Measurements from ENCODE around the gene VTN. TPM values are rescaled to one million over a fixed set of nuclear protein-coding genes. Genes with fewer than 3 reads are reported as not detected.
A peak's percentile ranks its signal among the peaks of the same experiment; 100 is the strongest.

VTN gene, protein sequence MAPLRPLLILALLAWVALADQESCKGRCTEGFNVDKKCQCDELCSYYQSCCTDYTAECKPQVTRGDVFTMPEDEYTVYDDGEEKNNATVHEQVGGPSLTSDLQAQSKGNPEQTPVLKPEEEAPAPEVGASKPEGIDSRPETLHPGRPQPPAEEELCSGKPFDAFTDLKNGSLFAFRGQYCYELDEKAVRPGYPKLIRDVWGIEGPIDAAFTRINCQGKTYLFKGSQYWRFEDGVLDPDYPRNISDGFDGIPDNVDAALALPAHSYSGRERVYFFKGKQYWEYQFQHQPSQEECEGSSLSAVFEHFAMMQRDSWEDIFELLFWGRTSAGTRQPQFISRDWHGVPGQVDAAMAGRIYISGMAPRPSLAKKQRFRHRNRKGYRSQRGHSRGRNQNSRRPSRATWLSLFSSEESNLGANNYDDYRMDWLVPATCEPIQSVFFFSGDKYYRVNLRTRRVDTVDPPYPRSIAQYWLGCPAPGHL
- not detected for polyA plus RNA-seq

DNA sequence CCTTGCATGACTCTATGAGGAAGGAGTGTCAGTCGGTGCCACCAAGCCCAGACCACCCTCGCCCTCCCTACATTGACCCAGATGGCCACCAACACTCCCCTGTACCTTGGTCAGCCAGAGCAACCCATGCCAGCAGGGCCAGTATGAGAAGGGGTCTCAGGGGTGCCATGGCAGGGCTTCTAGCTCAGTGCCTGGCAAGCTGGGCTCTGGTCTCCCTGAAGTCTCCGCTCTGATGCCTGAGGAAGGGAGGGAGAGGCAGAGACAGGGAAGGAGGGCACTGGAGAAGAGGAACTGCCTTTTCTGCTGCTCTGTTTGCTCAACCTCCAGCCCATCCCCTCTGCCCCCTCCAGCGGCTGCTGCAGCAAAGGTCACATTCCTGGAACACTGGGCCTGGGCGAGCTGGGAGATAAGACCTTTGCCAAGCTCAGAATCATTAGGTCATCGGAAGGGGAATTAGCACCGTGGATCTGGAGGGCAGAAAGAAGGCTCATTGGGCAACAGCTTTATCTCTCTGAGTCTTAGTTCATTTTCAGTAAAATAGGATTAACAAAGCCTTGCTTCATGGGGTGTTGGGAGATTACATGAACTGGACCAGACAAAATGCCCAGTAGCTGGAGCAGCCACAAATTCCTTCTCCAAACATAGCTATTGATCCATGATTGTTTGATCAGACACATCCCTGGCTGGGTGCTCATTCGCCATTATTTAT is at the start of gene VTN:
TSS of gene VTN (minus strand) at position 273 of the 709 bp plus-strand sequence. CDS start at position 169, 104 bp downstream.
- no peak for DNase-seq
- Mint-ChIP-seq H3K27me3 (ENCODE audit: low read depth in 3 of 3) (peaks cover 0 to 5% (median 0%) of the 10 kb centered on the region in 3 donors), H3K4me1 (peaks cover 19 to 20% of the 10 kb centered on the region in 2 donors)

DNA sequence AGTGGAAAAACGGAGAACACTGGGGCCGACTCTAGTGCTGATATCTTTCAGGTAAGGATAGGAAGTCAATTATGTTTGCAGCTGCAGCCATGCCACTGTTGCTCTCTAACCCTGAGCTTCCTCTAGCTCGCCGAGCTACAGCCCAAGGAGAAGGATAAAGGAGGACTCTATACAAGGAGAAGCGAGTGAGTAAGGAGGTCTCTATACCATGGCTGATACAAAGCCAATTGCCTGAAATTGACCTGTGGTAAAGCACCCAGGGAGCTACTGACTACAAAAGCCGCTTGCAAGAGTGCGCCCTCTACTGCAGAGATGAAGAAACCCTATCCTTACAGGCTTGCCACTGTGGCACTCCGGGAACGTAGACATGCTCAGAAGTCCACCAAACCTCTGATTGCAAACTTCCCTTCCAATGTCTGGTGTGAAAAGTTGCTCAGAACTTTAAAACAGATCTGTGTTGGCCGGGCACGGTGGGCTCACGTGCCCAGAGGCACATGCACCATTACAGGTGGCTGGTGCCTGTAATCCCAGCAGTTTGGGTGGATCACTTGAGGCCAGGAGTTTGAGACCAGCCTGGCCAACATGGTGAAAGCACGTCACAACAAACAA is 46.7 kb upstream of the VTN start:
- H3K9me3 Mint-ChIP-seq, result no peaks in the 10 kb centered on the region
- H3K27me3 Mint-ChIP-seq (ENCODE audit: low read depth in 3 of 3), result peaks cover 0 to 7% (median 5%) of the 10 kb centered on the region in 3 donors
- no peaks in the 10 kb centered on the region for H3K36me3 Mint-ChIP-seq
- H3K27ac Mint-ChIP-seq, result no peak overlapping the region
- H3K4me3 Mint-ChIP-seq, result peak overlapping the region in 1 of 5 donors; percentile 33
- H3K4me1 Mint-ChIP-seq, result peaks cover 0 to 4% of the 10 kb centered on the region in 2 donors
- DNase-seq, result peak; percentile 26 to 44 (median 28)

More for the DNA sequence above, at the start of gene VTN:
- Mint-ChIP-seq H3K4me3 (peak within 1 kb of the TSS; percentile 89 to 96 (median 94)), H3K27ac (peak within 1 kb of the TSS; percentile 78 to 97 (median 90)), H3K9me3 (no peaks in the 10 kb centered on the region), H3K36me3 (peaks cover 0 to 3% (median 0%) of the 10 kb centered on the region in 3 donors)

DNA sequence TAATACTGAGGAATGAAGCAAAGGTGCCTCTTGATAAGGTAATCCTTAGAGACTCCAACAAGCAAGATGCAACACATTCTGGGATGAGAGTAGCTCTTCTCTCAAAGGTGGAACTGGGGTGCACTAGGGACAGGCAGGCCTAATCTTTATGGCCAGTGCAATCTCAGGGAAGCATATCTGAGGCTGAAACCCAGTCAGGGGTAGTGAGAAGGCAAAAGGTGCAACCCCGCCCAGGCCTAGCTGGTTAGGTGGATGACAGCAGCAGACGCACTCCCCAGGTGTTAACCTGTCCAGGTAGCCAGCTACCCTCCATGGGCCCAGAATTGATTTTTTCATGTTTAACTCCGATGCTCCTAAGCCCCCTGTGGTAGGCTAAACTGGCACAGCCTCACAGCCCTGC is 45.8 kb upstream of the VTN start:
- Mint-ChIP-seq H3K27me3 (ENCODE audit: low read depth in 3 of 3) (peaks cover 0 to 7% (median 5%) of the 10 kb centered on the region in 3 donors), H3K9me3 (no peaks in the 10 kb centered on the region), H3K4me3 (no peak overlapping the region), H3K27ac (no peak overlapping the region), H3K36me3 (no peaks in the 10 kb centered on the region), H3K4me1 (peaks cover 0 to 4% of the 10 kb centered on the region in 2 donors)
- no peak for DNase-seq

DNA sequence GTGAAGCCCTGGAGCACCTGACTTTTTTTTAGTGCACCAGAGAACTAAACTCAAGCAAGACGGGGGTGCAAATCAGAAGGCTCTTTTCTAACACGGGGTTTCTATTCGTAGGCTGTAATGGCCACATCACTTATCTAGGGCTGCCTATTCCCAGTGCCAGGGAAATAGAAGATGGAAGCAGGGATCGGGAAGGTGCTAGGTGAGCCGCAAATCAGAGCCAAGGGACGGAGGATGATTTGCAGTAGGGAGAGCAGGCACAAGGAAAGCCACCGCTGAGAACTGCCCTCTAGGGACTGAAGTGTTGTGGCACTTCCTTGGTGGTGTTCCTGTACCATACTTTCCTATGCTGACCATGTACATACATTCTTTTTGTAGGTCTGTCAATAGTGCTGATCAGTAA is 43.7 kb upstream of the VTN start:
- Mint-ChIP-seq H3K36me3 (no peaks in the 10 kb centered on the region), H3K4me1 (peaks cover 0 to 4% of the 10 kb centered on the region in 2 donors), H3K4me3 (no peak overlapping the region), H3K27me3 (ENCODE audit: low read depth in 3 of 3) (peaks cover 0 to 7% (median 5%) of the 10 kb centered on the region in 3 donors), H3K27ac (no peak overlapping the region), H3K9me3 (no peaks in the 10 kb centered on the region)
- DNase-seq, result no peak

DNA sequence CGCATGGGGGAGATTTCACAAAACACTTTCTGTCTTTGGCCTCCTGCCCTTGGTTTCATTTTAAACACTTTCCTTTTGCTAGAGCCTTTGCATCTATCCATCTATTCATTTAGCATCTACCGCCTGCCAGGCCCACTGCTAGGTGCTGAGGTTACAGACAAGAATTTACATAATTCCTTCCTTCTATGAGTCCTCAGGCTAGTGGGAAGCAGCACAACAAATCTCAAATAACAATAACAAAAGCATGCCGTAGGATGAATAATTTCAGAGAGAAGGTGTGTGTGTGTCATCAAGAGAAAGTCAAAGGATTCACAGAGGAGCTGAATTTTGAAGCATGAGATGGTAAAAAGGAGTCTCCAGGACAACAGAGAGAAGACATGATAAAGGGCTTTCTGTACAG is 42.0 kb upstream of the VTN start:
- Mint-ChIP-seq H3K9me3 (no peaks in the 10 kb centered on the region), H3K4me1 (peaks cover 0 to 4% of the 10 kb centered on the region in 2 donors), H3K4me3 (no peak overlapping the region), H3K27me3 (ENCODE audit: low read depth in 3 of 3) (peaks cover 2 to 9% (median 6%) of the 10 kb centered on the region in 3 donors), H3K36me3 (no peaks in the 10 kb centered on the region), H3K27ac (no peak overlapping the region)
- no peak for DNase-seq

DNA sequence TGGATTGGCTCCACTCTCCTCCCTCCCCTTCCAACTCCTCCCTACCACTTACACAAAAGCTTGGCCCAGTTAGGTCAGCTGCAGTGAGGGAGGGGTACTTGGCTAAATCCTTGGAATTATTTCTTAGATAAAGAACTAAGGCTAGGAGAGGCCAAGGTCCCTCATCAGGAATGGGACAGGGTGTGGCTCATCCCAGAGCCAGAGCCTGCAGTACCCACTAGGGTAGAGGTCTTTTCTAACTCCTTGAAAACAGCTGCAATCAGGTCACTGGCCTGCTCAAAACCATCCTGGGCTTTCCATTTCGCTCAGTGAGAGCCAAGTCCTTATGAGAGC is 37.8 kb upstream of the VTN start:
- Mint-ChIP-seq H3K27ac (no peak overlapping the region), H3K36me3 (no peaks in the 10 kb centered on the region), H3K27me3 (ENCODE audit: low read depth in 3 of 3) (peaks cover 5 to 14% (median 5%) of the 10 kb centered on the region in 3 donors), H3K9me3 (no peaks in the 10 kb centered on the region), H3K4me3 (no peak overlapping the region), H3K4me1 (peaks cover 5 to 9% of the 10 kb centered on the region in 2 donors)
- no peak for DNase-seq

DNA sequence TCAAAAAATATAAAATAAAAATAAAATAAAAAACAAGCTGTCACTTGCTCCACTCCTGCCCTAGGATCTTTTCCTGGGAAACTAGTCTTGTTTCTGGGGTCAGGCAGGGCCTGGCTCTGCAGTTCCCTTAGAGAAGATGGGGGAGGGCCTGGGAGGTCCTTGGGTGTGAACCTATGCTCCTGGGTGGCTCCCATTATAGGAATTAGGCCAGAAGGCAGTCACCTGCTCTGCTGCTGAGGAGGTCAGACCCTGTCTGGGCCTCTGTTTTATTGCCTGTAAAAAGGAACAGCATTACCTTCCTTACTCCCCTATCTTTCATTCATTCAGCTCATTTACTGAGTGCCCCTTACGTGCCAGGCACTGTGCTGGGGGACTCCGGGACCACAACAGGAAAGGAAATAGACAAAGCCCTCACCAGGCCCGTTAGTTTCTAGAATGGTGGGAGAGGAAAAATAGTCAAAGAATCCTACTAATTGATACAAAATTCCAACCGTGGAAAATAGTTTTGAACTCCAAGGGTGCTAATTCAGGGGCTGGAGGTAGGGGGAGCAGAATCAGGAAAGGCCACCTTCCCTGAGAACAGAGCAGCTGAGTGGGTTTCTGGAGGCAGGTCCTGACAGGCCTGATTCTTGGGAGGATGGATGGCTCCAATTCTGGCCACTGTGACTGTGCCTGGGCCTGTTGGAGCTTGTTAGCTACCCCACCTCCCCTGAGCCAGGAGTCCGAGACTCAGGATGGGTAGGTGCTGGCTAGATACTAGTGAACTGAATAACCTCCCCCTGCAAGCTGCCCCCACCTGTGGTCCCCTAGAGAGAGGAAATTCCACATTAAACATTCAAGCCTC is 37.2 kb upstream of the VTN start:
- Mint-ChIP-seq H3K36me3 (no peaks in the 10 kb centered on the region), H3K9me3 (no peaks in the 10 kb centered on the region)

DNA sequence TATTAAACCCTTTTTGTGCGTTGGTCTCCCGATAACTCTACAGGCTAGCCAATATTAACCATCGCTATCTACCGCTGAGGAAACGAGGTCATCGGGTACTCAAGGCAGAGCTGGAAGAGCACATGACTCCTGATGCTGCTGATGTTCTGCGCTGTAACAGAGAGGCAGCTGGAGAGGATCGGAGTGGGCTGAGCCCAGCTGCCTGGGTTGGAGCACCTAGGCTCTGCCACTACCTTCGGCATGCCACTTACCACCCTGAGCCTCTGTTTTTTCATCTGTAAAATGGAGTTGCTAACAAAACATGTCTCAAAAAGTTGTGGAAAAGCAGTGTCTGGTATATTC is 36.3 kb upstream of the VTN start:
- Mint-ChIP-seq H3K4me1 (peaks cover 5 to 9% of the 10 kb centered on the region in 2 donors), H3K27me3 (ENCODE audit: low read depth in 3 of 3) (peaks cover 2 to 14% (median 5%) of the 10 kb centered on the region in 3 donors), H3K9me3 (no peaks in the 10 kb centered on the region), H3K4me3 (peak overlapping the region; percentile 70 to 80 (median 74)), H3K27ac (no peak overlapping the region), H3K36me3 (no peaks in the 10 kb centered on the region)
- DNase-seq, result no peak

More for the DNA sequence above, 37.2 kb upstream of the VTN start:
- peaks cover 5 to 9% of the 10 kb centered on the region in 2 donors for H3K4me1 Mint-ChIP-seq
- H3K4me3 Mint-ChIP-seq, result peak overlapping the region in 2 of 5 donors; percentile 20 to 46
- no peak overlapping the region for H3K27ac Mint-ChIP-seq
- no peak for DNase-seq
- H3K27me3 Mint-ChIP-seq (ENCODE audit: low read depth in 3 of 3), result peaks cover 5 to 14% (median 5%) of the 10 kb centered on the region in 3 donors

DNA sequence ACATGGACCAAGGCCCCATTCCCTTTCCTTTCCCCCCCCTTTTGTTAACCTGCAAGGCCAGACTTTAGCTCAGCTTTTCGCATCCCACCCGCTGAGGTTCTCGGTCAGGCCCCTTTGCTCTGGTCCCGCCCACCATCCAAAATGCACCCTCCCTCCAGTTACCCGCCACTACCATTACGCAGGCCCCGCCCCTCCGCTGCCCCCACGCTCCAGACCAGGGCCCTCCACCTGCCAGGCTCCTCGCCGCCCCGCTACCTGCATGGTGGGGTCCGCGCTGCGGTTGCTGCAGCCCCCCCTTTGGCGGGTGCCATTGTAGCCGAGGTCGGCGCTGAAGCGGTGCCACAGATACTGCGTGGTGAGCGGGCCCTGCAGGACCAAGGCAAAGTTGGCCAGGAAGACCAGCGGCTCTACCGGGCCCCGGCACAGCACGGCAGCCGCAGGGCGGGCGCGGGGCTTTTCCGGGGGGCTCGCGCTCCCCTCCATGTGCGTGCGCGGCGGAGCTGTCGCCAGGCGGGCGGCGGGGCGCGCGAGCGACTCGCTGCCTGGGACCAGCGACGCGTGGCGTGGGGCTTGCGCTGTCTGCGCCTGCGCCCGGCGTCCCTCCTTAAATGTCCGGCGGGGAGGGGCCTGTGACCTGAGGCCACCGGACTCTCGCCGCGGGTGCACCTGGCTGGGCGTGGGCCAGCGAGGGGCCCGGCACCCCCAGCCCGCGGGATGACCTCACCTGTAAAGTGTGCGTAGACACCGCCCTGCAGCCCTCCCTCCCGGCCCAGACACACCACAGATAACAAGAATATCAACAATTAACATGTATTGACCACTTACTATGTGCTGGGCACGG is 35.7 kb upstream of the VTN start, which contains the start of gene SLC46A1:
TSS of gene SLC46A1 (minus strand) at position 581 of the 841 bp plus-strand sequence. CDS start at position 483, 98 bp downstream.
- Mint-ChIP-seq H3K9me3 (no peaks in the 10 kb centered on the region), H3K27ac (peak within 1 kb of the TSS in 1 of 6 donors; percentile 49), H3K4me3 (peak within 1 kb of the TSS; percentile 70 to 80 (median 78)), H3K4me1 (peaks cover 5 to 9% of the 10 kb centered on the region in 2 donors), H3K27me3 (ENCODE audit: low read depth in 3 of 3) (peaks cover 2 to 14% (median 5%) of the 10 kb centered on the region in 3 donors), H3K36me3 (no peaks in the 10 kb centered on the region)
- peak in 2 of 3 donors; percentile 22 to 33 for DNase-seq

DNA sequence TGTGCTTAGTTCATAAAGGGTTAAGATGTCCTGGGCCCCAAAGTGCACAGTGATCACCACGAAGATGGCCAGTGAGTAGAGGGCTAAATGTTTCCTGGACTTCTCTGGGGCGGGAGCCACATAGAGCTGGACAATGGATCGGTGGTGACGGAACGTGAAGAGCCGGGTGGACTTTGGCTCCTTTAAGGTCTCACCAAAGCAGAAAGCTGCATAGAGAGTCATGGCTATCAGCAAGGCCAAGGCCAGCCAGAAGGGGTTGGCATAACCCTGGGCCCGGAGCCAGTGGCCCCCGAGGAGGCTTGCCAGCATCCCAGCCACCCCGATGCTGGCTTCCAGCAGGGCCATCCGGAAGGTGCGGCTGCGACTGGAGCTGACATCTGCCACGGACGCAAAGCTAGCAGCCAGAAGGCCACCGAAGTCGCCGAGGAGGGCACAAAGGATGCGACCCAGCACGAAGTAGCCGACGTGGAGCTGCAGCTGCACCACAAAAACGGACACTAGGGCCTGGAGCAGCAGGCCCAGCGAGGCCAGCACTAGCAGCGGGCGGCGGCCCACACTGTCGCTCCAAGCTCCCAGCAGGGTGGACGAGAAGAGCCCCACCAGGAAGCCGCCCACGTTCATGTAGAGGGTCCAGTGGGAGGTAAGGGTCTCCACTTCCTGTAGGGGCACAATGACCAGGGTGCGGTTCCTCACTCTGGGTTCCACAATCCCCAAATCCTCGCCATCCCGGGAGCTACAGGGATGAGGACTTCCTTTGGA is 34.9 kb upstream of the VTN start:
- Mint-ChIP-seq H3K9me3 (no peaks in the 10 kb centered on the region), H3K27me3 (ENCODE audit: low read depth in 3 of 3) (peaks cover 4 to 14% (median 5%) of the 10 kb centered on the region in 3 donors), H3K4me3 (peak overlapping the region; percentile 65 to 80 (median 75)), H3K27ac (no peak overlapping the region), H3K4me1 (peaks cover 5 to 9% of the 10 kb centered on the region in 2 donors), H3K36me3 (no peaks in the 10 kb centered on the region)
- DNase-seq, result no peak

DNA sequence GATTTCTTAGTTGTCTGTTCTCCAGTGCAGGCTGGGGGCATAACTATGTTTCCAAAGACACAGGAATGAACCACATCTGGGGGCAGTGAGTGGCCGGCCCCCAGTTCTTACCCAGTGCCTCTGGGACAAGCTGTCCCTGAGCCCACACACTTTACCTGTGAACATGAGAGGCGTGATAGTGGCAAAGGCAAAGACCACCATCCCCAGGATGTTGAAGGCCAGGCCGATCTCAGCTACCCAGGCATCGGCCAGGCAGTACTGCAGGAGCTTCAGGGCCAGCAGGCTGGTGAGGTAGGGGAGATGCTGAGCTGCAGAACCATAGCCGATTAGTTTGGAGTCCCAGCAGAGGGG is 34.3 kb upstream of the VTN start:
- no peaks in the 10 kb centered on the region for H3K9me3 Mint-ChIP-seq
- H3K36me3 Mint-ChIP-seq, result no peaks in the 10 kb centered on the region
- H3K4me1 Mint-ChIP-seq, result peaks cover 5 to 9% of the 10 kb centered on the region in 2 donors
- peaks cover 4 to 14% (median 5%) of the 10 kb centered on the region in 3 donors for H3K27me3 Mint-ChIP-seq (ENCODE audit: low read depth in 3 of 3)
- H3K4me3 Mint-ChIP-seq, result peak overlapping the region in 4 of 5 donors; percentile 33 to 80 (median 44)
- DNase-seq, result no peak
- peak overlapping the region in 1 of 6 donors; percentile 35 for H3K27ac Mint-ChIP-seq

DNA sequence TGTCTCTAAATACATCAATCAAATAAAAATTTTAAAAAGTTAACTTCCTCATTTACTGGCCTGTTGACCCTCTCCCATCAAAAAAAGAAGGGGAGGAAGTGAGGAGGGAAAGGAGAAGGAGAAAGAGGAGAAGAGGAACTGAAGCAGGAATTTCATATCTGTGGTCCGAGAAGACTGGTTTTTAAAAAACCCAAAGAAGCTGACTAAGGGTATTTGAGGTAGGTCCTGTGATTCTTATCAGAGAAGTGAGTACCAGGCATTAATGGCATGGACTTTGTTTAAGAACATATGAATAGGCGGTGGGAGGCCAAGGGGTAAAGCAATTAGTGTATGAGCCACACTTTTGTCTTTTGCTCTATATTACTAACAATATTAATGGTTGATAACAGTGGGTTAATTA is 33.9 kb upstream of the VTN start:
- Mint-ChIP-seq H3K4me1 (peaks cover 5 to 9% of the 10 kb centered on the region in 2 donors), H3K36me3 (no peaks in the 10 kb centered on the region), H3K9me3 (no peaks in the 10 kb centered on the region), H3K4me3 (peak overlapping the region in 4 of 5 donors; percentile 7 to 80 (median 44)), H3K27me3 (ENCODE audit: low read depth in 3 of 3) (peaks cover 4 to 14% (median 5%) of the 10 kb centered on the region in 3 donors), H3K27ac (peak overlapping the region in 1 of 6 donors; percentile 7)
- DNase-seq, result no peak

All from immature natural killer cell (primary cell).